HG03520 (cell line): Measurements from ENCODE around the gene SMURF1.

Experiments
- ATAC-seq: cut with Tn5 transposase; IDR thresholded peaks from one replicate; pipeline ENCODE4 v1.9.1; 2021; ENCODE audit warnings: mild to moderate bottlenecking, moderate library complexity; ENCODE audit not compliant: unreplicated experiment

SMURF1 gene

GRCh38 chr7:99031496-99031895 lies 112.4 kb downstream of the SMURF1 start:
- no peak for ATAC-seq

- ATAC-seq: no peak
Measured at GRCh38 chr7:99030951-99031350, 113.0 kb downstream of the SMURF1 start.

GRCh38 chr7:99030457-99030856 lies 113.5 kb downstream of the SMURF1 start:
- ATAC-seq: no peak

GRCh38 chr7:99029466-99030435 lies 114.2 kb downstream of the SMURF1 start:
- no peak for ATAC-seq

- no peak for ATAC-seq
Measured at GRCh38 chr7:99028261-99028973, 115.5 kb downstream of the SMURF1 start.

- ATAC-seq: no peak
Measured at GRCh38 chr7:99027841-99028240, 116.1 kb downstream of the SMURF1 start.

- ATAC-seq: no peak
Measured at GRCh38 chr7:99027241-99027640, 116.7 kb downstream of the SMURF1 start.

GRCh38 chr7:99024066-99024465 lies 119.8 kb downstream of the SMURF1 start:
- no peak for ATAC-seq

GRCh38 chr7:99021941-99022560 lies 121.9 kb downstream of the SMURF1 start:
- no peak for ATAC-seq

GRCh38 chr7:99020413-99020715 lies 123.5 kb downstream of the SMURF1 start:
- ATAC-seq: no peak

GRCh38 chr7:99019523-99020412 lies 124.1 kb downstream of the SMURF1 start:
- no peak for ATAC-seq

GRCh38 chr7:99016196-99016595 lies 127.7 kb downstream of the SMURF1 start:
- no peak for ATAC-seq

GRCh38 chr7:99014113-99014985 lies 129.6 kb downstream of the SMURF1 start:
- no peak for ATAC-seq

- no peak for ATAC-seq
Measured at GRCh38 chr7:99013266-99014112, 130.4 kb downstream of the SMURF1 start.

GRCh38 chr7:99012722-99013121 lies 131.2 kb downstream of the SMURF1 start:
- no peak for ATAC-seq

- no peak for ATAC-seq
Measured at GRCh38 chr7:99011706-99012404, 132.1 kb downstream of the SMURF1 start.

GRCh38 chr7:99011341-99011705 lies 132.6 kb downstream of the SMURF1 start:
- no peak for ATAC-seq

- no peak for ATAC-seq
Measured at GRCh38 chr7:99010281-99010680, 133.6 kb downstream of the SMURF1 start.
